Raji (cell line): ENCODE results near the gene TBC1D22A.

Experiments used
- POLR2A ChIP-seq: IDR thresholded peaks from 2 replicates; pipeline ENCODE4 v1.6.1; 2011; ENCODE audit warnings: low read depth, low read length, control low read depth; ENCODE audit not compliant: insufficient read depth

TBC1D22A gene

GRCh38 chr22:46802608-46803027, 40.2 kb downstream of the TBC1D22A start:
- TF ChIP-seq POLR2A, result no peak

- TF ChIP-seq POLR2A, result no peak
Observed at GRCh38 chr22:46803031-46803880, 40.8 kb downstream of the TBC1D22A start.

GRCh38 chr22:46803936-46804335, 41.5 kb downstream of the TBC1D22A start:
- no peak for TF ChIP-seq POLR2A

- TF ChIP-seq POLR2A, result no peak
Observed at GRCh38 chr22:46806794-46807193, 44.3 kb downstream of the TBC1D22A start.

GRCh38 chr22:46807458-46807857, 45.0 kb downstream of the TBC1D22A start:
- TF ChIP-seq POLR2A, result no peak

GRCh38 chr22:46809153-46809885, 46.9 kb downstream of the TBC1D22A start:
- TF ChIP-seq POLR2A, result no peak

GRCh38 chr22:46810856-46811786, 48.7 kb downstream of the TBC1D22A start:
- TF ChIP-seq POLR2A, result no peak

- TF ChIP-seq POLR2A, result no peak
Observed at GRCh38 chr22:46812034-46812605, 49.7 kb downstream of the TBC1D22A start.

- no peak for TF ChIP-seq POLR2A
Observed at GRCh38 chr22:46812788-46813187, 50.3 kb downstream of the TBC1D22A start.

GRCh38 chr22:46813816-46814597, 51.6 kb downstream of the TBC1D22A start:
- no peak for TF ChIP-seq POLR2A

- TF ChIP-seq POLR2A, result no peak
Observed at GRCh38 chr22:46815132-46815531, 52.7 kb downstream of the TBC1D22A start.

- no peak for TF ChIP-seq POLR2A
Observed at GRCh38 chr22:46815559-46815895, 53.1 kb downstream of the TBC1D22A start.

GRCh38 chr22:46815896-46816731, 53.7 kb downstream of the TBC1D22A start:
- TF ChIP-seq POLR2A, result no peak
